K562 (cell line): Measurements from ENCODE around the gene KIAA0825.

Experiments used
- FOXP1 ChIP-seq: sonication (generic); formaldehyde crosslinking; IDR thresholded peaks from 2 replicates; pipeline ENCODE4 v1.8.0; 2022; ENCODE audit warnings: mild to moderate bottlenecking, missing genetic modification reagents
- JUN ChIP-seq, 2 experiments: sonication (generic) in 1 of 2; formaldehyde crosslinking in 1 of 2; IDR thresholded peaks; 2 replicates each; pipeline versions ENCODE4 v1.6.1 to v1.8.0; 2012 to 2022; ENCODE audit warnings: borderline replicate concordance in 2 of 2, mild to moderate bottlenecking in 2 of 2, improper control_type of control experiment in 1 of 2, low read depth in 1 of 2, low read length in 1 of 2, missing genetic modification reagents in 1 of 2
- JUND ChIP-seq, 2 experiments: IDR thresholded peaks; 2 replicates in 1 of 2; 3 replicates in 1 of 2; pipeline ENCODE4 v1.6.1; 2011; ENCODE audit warnings: borderline replicate concordance in 2 of 2, low read depth in 2 of 2, low read length in 2 of 2, improper control_type of control experiment in 1 of 2, missing biosample characterization in 1 of 2, missing genetic modification characterization in 1 of 2, missing genetic modification reagents in 1 of 2
- NFRKB ChIP-seq: fragments of 450-650 bp; IDR thresholded peaks from 2 replicates; pipeline ENCODE4 v1.6.1; 2016; ENCODE audit warnings: low read depth
- RAD21 ChIP-seq, 2 experiments: fragments of 250-450 bp in 1 of 2; fragments of 450-650 bp in 1 of 2; sonication (Bioruptor Pico) in 1 of 2; formaldehyde crosslinking in 1 of 2; IDR thresholded peaks in 1 of 2; conservative IDR thresholded peaks in 1 of 2; 2 replicates each; pipeline versions ENCODE4 v1.4.0 to v1.8.0; 2020 to 2022; ENCODE audit warnings: mild to moderate bottlenecking in 2 of 2, moderate library complexity in 1 of 2
- RBM25 ChIP-seq: fragments of 200-400 bp; formaldehyde crosslinking; IDR thresholded peaks from 2 replicates; pipeline ENCODE4 v1.6.1; 2018; ENCODE audit warnings: low read length, low read depth, moderate library complexity; ENCODE audit not compliant: severe bottlenecking
- ZNF253 ChIP-seq: fragments of 250-450 bp; sonication (Bioruptor Pico); conservative IDR thresholded peaks from 2 replicates; pipeline ENCODE4 v1.6.1; 2021; ENCODE audit warnings: mild to moderate bottlenecking
- ZNF696 ChIP-seq: fragments of 250-450 bp; sonication (Bioruptor Pico); conservative IDR thresholded peaks from 2 replicates; pipeline ENCODE4 v1.4.0; 2020; ENCODE audit warnings: mild to moderate bottlenecking, moderate library complexity
- TF ChIP-seq, protein P1 (sequence below), 3 experiments: IDR thresholded peaks in 2 of 3; conservative IDR thresholded peaks in 1 of 3; 2 replicates each; pipeline ENCODE4 v1.5.1; 2011 to 2012; ENCODE audit warnings: low read length in 3 of 3, mild to moderate bottlenecking in 3 of 3, control low read depth in 2 of 3, improper control_type of control experiment in 1 of 3, inconsistent platforms in 1 of 3, low read depth in 1 of 3, mixed read lengths in 1 of 3, moderate library complexity in 1 of 3; ENCODE audit not compliant: insufficient read depth in 2 of 3

DNA sequence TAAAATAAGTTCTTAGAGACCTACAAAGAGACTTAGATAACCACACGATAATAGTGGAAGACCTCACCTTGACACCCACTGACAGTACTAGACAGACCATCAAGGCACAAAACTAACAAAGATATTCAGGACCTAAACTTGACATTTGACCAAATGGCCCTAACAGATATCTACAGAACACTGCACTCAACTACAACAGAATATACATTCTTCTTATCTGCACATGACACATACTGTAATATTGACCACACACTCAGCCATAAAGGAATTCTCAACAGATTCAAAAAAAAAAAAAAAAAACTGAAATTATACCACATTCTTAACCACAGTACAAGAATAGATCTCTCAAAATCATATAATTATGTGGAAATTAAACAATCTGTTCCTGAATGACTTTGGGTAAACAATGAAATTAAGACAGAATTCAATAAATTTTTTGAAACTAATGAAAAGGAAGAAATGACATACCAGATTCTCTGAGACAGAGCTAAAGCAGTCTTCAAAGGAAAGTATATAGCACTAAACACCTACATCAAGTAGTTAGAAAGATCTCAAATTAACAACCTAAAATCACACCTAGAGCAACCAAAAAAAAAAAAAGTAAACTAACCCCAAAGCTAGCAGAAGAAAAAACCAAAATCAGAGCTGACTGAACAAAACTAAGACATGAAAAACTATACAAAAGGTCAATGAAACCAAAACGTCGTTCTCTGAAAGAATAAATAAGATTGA is 514.7 kb downstream of the KIAA0825 start:
- no peak for TF ChIP-seq RBM25
- no peak for TF ChIP-seq ZNF696 (CRISPR knock-in tag)
- no peak for TF ChIP-seq NFRKB
- no peak for TF ChIP-seq ZNF253
- TF ChIP-seq JUND (IDR thresholded peaks at IDR 0.05; ENCODE audit: borderline replicate concordance, low read depth, low read length) = no peak
- no peak for TF ChIP-seq JUND (tag; IDR thresholded peaks at IDR 0.05; ENCODE audit: borderline replicate concordance, low read depth, low read length)
- TF ChIP-seq RAD21 (CRISPR knock-in tag; conservative IDR thresholded peaks at IDR 0.05 in 1 of 2, IDR thresholded peaks at IDR 0.05 in 1 of 2) = no peak
- TF ChIP-seq, protein P1, sequence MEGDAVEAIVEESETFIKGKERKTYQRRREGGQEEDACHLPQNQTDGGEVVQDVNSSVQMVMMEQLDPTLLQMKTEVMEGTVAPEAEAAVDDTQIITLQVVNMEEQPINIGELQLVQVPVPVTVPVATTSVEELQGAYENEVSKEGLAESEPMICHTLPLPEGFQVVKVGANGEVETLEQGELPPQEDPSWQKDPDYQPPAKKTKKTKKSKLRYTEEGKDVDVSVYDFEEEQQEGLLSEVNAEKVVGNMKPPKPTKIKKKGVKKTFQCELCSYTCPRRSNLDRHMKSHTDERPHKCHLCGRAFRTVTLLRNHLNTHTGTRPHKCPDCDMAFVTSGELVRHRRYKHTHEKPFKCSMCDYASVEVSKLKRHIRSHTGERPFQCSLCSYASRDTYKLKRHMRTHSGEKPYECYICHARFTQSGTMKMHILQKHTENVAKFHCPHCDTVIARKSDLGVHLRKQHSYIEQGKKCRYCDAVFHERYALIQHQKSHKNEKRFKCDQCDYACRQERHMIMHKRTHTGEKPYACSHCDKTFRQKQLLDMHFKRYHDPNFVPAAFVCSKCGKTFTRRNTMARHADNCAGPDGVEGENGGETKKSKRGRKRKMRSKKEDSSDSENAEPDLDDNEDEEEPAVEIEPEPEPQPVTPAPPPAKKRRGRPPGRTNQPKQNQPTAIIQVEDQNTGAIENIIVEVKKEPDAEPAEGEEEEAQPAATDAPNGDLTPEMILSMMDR (IDR thresholded peaks at IDR 0.05 in 2 of 3, conservative IDR thresholded peaks at IDR 0.05 in 1 of 3; ENCODE audit: insufficient read depth in 2 of 3, low read depth in 1 of 3, low read length in 3 of 3) = no peak
- no peak for TF ChIP-seq JUN (IDR thresholded peaks at IDR 0.05; ENCODE audit: borderline replicate concordance, low read depth, low read length)
- TF ChIP-seq JUN (CRISPR knock-in tag; IDR thresholded peaks at IDR 0.05; ENCODE audit: borderline replicate concordance) = no peak
- TF ChIP-seq FOXP1 (CRISPR knock-in tag) = no peak
